Muscle layer of duodenum (tissue), 2 donors: ENCODE measurements around the gene GET4.
"Not testable (repeated sequence)": the region's sequence is repeated elsewhere in the genome, so short reads cannot be mapped to it uniquely, and the experiment has no call there.

ENCODE experiments used
- H3K27ac ChIP-seq: one replicate; pipeline ENCODE4 v1.7.0; 2013; ENCODE audit warnings: mild to moderate bottlenecking, low read length
- H3K27me3 ChIP-seq: one replicate; pipeline ENCODE4 v1.7.0; 2013; ENCODE audit warnings: low read depth, mild to moderate bottlenecking, control low read depth, low read length
- H3K36me3 ChIP-seq, 2 donors: one replicate each; pipeline ENCODE4 v1.7.0; 2013; ENCODE audit warnings: low read length in 2 of 2, control low read depth in 1 of 2, mild to moderate bottlenecking in 1 of 2; ENCODE audit not compliant: insufficient read depth in 2 of 2, control insufficient read depth in 1 of 2
- H3K4me1 ChIP-seq, 2 donors: one replicate each; pipeline ENCODE4 v1.7.0; 2013; ENCODE audit warnings: low read length in 2 of 2, mild to moderate bottlenecking in 2 of 2, control low read depth in 1 of 2, moderate library complexity in 1 of 2; ENCODE audit not compliant: insufficient read depth in 2 of 2, control insufficient read depth in 1 of 2
- H3K4me3 ChIP-seq, 2 donors: one replicate each; pipeline ENCODE4 v1.7.0; 2013; ENCODE audit warnings: low read length in 2 of 2, low read depth in 1 of 2, mild to moderate bottlenecking in 1 of 2
- H3K9me3 ChIP-seq, 2 donors: one replicate each; pipeline ENCODE4 v1.7.0; 2013; ENCODE audit warnings: low read length in 2 of 2, control low read depth in 1 of 2, mild to moderate bottlenecking in 1 of 2; ENCODE audit not compliant: control insufficient read depth in 1 of 2
- donor health status: healthy.

GET4 gene

GRCh38 chr7:846958-847650 is 29.2 kb upstream of the GET4 start:
- Histone ChIP-seq H3K4me1 (peaks cover 0 to 14% of the 10 kb centered on the region in 2 donors), H3K36me3 (peaks cover 38 to 46% of the 10 kb centered on the region in 2 donors)
- not testable (repeated sequence) for H3K9me3 ChIP-seq, H3K27ac ChIP-seq, H3K4me3 ChIP-seq, H3K27me3 ChIP-seq

GRCh38 chr7:847728-848127 is 28.6 kb upstream of the GET4 start:
- peaks cover 42 to 53% of the 10 kb centered on the region in 2 donors for H3K36me3 ChIP-seq
- H3K27me3 ChIP-seq, H3K27ac ChIP-seq, H3K9me3 ChIP-seq, H3K4me3 ChIP-seq, H3K4me1 ChIP-seq: not testable (repeated sequence)

GRCh38 chr7:849145-849544 is 27.2 kb upstream of the GET4 start:
- Histone ChIP-seq H3K4me3 (no peak overlapping the region), H3K36me3 (peaks cover 50 to 62% of the 10 kb centered on the region in 2 donors), H3K9me3 (no peaks in the 10 kb centered on the region), H3K27ac (no peak overlapping the region), H3K4me1 (no peaks in the 10 kb centered on the region), H3K27me3 (no peaks in the 10 kb centered on the region)

DNA sequence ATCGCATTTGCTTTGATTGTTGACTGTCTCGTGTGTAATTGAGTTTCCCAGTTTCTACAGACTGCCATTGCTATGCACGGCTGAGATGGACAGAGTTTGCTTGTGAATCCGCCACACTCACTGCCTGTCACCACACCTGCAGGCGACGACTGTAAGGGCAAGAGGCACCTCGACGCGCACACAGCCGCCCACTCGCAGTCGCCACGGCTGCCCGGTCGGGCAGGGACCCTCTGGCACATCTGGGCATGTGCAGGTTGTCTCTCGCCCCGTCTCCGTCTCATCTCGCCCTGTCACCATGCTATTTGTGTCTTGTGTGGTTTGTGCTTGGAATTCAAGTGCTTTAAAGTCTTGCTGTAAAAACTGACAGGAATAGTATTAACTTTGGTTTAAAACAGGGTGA is 26.6 kb upstream of the GET4 start:
- H3K36me3 ChIP-seq, result peaks cover 49 to 58% of the 10 kb centered on the region in 2 donors
- no peaks in the 10 kb centered on the region for H3K9me3 ChIP-seq
- no peaks in the 10 kb centered on the region for H3K27me3 ChIP-seq
- H3K4me3 ChIP-seq, result no peak overlapping the region
- H3K4me1 ChIP-seq, result no peaks in the 10 kb centered on the region
- no peak overlapping the region for H3K27ac ChIP-seq

DNA sequence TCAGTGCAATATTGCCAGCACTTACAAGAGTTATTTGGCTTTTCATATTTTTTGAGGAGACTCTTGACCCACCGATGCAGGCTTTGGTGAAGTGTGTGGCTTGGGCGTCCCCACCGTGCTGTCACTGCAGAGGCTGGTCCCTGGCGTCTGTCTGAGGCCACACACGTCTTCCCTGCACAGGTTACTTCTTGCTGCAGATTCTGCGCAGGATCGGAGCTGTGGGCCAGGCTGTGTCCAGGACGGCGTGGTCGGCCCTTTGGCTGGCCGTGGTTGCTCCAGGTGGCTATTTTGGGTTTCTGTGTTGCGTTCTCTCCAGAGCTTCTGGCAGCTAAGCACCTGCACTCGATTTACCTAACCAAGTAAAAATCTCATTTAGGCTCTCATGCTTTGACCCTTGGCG is 25.1 kb upstream of the GET4 start:
- Histone ChIP-seq H3K27me3 (no peaks in the 10 kb centered on the region), H3K4me1 (no peaks in the 10 kb centered on the region), H3K27ac (no peak overlapping the region), H3K36me3 (peaks cover 52 to 68% of the 10 kb centered on the region in 2 donors), H3K9me3 (no peaks in the 10 kb centered on the region), H3K4me3 (no peak overlapping the region)

DNA sequence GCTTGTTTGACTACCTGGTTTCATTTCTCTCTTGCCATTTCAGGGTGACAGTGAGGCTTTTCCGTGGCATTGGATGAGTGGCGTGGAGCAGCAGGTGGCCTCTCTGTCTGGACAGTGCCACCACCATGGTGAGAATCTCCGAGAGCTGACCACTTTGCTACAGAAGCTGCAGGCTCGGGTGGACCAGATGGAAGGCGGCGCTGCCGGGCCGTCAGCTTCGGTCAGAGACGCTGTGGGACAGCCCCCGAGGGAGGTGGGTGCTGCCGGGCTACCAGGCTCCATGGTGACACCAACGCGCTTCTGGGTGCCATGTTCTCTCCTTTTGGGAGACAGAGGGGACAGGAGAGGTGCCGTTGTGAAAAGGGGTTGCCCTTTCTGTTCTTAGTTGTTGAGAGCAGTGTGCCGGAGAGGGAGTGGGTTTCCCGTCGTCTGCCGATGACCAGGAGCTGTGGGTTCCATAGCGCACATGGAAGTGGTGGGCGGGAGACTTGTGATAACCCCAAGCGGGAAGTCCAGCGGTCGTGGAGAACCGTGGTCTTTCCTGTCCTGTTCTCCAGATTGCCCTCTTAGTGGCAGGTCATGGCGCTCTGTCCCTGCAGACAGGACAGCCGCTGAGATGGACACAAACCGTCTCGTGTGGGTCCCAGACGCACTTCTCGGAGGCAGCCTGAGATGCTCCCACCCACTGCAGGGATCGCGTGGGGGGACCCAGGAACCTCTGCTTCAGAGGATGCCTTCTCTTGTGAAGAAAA is 22.8 kb upstream of the GET4 start:
- H3K4me1 ChIP-seq, result no peaks in the 10 kb centered on the region
- no peak overlapping the region for H3K4me3 ChIP-seq
- no peak overlapping the region for H3K27ac ChIP-seq
- no peaks in the 10 kb centered on the region for H3K9me3 ChIP-seq
- peaks cover 64 to 89% of the 10 kb centered on the region in 2 donors for H3K36me3 ChIP-seq
- no peaks in the 10 kb centered on the region for H3K27me3 ChIP-seq

DNA sequence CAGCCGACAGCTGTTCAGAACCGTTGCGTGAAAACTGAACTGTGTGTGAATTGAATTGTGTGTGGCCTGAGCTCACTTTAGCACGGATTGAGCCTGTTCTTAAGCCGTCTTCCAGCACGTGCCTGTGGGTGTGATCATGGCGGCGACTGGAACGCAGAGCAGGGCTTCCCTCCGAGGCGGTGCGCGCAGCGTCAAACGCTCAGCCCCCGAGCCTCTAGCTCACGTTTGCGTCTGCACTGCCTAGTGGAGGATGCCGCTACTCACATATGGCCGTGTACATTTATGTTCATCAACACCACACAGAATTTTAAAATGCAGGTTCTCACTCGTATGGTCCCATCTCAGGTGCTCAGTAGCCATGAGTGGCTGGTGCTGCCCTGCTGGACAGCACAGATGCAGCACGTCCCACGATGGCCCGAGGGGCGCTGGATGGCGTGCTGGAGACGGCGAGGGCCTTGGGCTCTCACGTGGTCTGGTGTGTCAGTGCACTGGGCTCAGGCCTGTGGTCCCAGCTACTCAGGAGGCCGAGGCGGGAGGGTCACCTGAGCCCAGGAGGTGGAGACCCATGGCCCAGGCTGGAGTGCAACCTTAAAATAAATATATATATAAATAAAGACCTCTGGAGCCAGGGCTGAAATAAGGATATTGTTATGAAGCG is 22.1 kb upstream of the GET4 start:
- Histone ChIP-seq H3K9me3 (no peaks in the 10 kb centered on the region), H3K4me3 (no peak overlapping the region), H3K27me3 (no peaks in the 10 kb centered on the region), H3K36me3 (peaks cover 67 to 91% of the 10 kb centered on the region in 2 donors), H3K4me1 (no peaks in the 10 kb centered on the region), H3K27ac (no peak overlapping the region)

- H3K27ac ChIP-seq, result no peak overlapping the region
- no peaks in the 10 kb centered on the region for H3K4me1 ChIP-seq
- H3K36me3 ChIP-seq, result peaks cover 69 to 88% of the 10 kb centered on the region in 2 donors
- H3K27me3 ChIP-seq, result no peaks in the 10 kb centered on the region
- no peak overlapping the region for H3K4me3 ChIP-seq
- no peaks in the 10 kb centered on the region for H3K9me3 ChIP-seq
These were observed 20.5 kb upstream of the GET4 start for GRCh38 chr7:855686-856369.

DNA sequence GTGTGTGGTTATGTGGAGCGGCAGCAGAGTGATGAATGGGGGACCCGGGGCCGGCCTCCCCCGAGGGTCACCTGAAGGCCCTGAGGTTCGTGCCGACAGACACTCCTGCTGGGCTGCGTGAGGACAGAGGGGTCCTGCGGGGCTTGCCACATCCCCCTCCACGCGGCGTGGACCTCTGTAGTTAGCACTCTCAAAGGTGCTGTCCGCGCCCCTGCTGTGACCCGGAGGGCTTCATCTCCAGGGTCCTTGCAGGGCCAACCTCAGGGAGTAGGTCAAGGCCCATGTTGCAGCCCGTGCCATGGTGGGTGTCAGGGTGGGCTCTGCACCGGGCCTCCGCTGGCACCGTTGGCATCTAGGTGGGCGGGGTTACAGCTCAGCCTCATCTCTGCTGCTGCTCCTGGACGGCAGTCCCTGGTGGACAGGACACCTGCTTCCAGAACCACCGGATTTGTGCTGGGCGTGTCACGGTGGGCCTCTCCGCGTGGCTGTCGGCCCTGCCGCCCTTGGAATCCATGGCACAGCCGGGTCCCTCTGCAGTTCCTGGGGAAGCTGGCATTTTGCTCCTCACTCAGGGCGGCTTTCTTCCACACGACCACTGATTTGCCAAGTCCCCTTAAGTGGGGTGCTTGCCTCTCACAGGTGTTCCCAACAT is 19.8 kb upstream of the GET4 start:
- Histone ChIP-seq H3K36me3 (peaks cover 74 to 88% of the 10 kb centered on the region in 2 donors), H3K9me3 (no peaks in the 10 kb centered on the region), H3K27me3 (no peaks in the 10 kb centered on the region), H3K4me1 (no peaks in the 10 kb centered on the region), H3K4me3 (no peak overlapping the region), H3K27ac (no peak overlapping the region)

GRCh38 chr7:857661-858060 is 18.7 kb upstream of the GET4 start:
- no peaks in the 10 kb centered on the region for H3K9me3 ChIP-seq
- H3K36me3 ChIP-seq, result peaks cover 73 to 89% of the 10 kb centered on the region in 2 donors
- H3K27ac ChIP-seq, result no peak overlapping the region
- H3K4me3 ChIP-seq, result no peak overlapping the region
- no peaks in the 10 kb centered on the region for H3K27me3 ChIP-seq
- no peaks in the 10 kb centered on the region for H3K4me1 ChIP-seq
